ENCODE measurements around the gene VEGFC. TPM values are rescaled to one million over a fixed set of nuclear protein-coding genes. Genes with fewer than 3 reads are reported as not detected.

VEGFC gene
- total and polyA plus RNA-seq, 7 donors = 2.4 to 11.1 (median 4.8) TPM; not detected in 1

DNA sequence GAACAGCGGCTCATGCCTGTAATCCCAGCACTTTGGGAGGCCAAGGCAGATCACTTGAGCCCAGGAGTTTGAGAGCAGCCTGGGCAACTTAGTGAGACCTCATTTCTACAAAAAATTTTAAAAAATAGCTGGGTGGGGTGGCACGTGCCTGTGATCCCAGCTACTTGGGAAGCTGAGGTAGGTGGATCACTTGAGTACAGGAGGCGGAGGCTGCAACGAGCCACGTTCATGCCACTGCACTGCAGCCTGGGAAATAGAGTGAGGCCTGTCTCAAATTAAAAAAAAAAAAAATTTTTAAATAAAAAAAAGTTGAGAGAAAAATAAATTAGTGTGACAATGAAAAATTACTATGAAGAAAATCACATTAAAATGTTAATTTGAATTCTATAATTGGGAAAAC lies 10.5 kb downstream of the VEGFC start:
- Histone ChIP-seq H3K36me3 (no peaks in the 10 kb centered on the region), H3K27ac (peak overlapping the region in 2 of 4 donors; percentile 1 to 16), H3K4me1 (peaks cover 0 to 10% (median 0%) of the 10 kb centered on the region in 4 donors), H3K27me3 (no peaks in the 10 kb centered on the region), H3K9me3 (no peaks in the 10 kb centered on the region), H3K4me3 (no peak overlapping the region)
- DNase-seq = no peak
- intact Hi-C loops (cut with DNase I) = no loop called here
- TF ChIP-seq POLR2AphosphoS5 (IDR thresholded peaks at IDR 0.05) (no peak), POLR2A (IDR thresholded peaks at IDR 0.05) (no peak), EP300 (IDR thresholded peaks at IDR 0.05) (no peak)
- TF ChIP-seq, protein P1, sequence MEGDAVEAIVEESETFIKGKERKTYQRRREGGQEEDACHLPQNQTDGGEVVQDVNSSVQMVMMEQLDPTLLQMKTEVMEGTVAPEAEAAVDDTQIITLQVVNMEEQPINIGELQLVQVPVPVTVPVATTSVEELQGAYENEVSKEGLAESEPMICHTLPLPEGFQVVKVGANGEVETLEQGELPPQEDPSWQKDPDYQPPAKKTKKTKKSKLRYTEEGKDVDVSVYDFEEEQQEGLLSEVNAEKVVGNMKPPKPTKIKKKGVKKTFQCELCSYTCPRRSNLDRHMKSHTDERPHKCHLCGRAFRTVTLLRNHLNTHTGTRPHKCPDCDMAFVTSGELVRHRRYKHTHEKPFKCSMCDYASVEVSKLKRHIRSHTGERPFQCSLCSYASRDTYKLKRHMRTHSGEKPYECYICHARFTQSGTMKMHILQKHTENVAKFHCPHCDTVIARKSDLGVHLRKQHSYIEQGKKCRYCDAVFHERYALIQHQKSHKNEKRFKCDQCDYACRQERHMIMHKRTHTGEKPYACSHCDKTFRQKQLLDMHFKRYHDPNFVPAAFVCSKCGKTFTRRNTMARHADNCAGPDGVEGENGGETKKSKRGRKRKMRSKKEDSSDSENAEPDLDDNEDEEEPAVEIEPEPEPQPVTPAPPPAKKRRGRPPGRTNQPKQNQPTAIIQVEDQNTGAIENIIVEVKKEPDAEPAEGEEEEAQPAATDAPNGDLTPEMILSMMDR (IDR thresholded peaks at IDR 0.05) = no peak
- 79 to 80% methylated on average over 5 of the region's 5 CpGs for WGBS, 2 donors

DNA sequence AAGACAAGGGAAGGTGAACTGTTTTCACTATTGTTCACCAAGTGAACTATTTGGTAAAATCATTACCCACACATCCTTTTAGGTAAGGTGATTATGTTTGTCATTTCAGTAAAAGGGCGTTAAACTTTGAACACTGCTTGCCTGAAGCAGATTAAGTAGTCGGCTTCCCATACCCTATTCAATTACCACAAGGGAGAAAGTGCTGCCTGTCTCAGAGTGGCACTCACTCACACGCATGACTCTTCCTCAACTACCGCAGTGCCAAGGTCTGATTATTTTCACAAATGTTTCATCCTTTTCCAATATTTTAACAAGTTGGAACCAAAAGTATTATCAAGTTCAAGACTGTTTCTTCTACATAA lies 11.0 kb downstream of the VEGFC start:
- DNase-seq = no peak
- Histone ChIP-seq H3K4me1 (peaks cover 0 to 10% (median 0%) of the 10 kb centered on the region in 4 donors), H3K4me3 (no peak overlapping the region), H3K9me3 (no peaks in the 10 kb centered on the region), H3K36me3 (no peaks in the 10 kb centered on the region), H3K27me3 (no peaks in the 10 kb centered on the region), H3K27ac (peak overlapping the region in 2 of 4 donors; percentile 1 to 16)
- intact Hi-C loops (cut with DNase I) = no loop called here
- WGBS, 2 donors = 52 to 62% methylated on average over 4 of the region's 4 CpGs
- TF ChIP-seq, protein P1 (IDR thresholded peaks at IDR 0.05) = no peak
- TF ChIP-seq POLR2A (IDR thresholded peaks at IDR 0.05) = no peak
- no peak for TF ChIP-seq EP300 (IDR thresholded peaks at IDR 0.05)
- TF ChIP-seq POLR2AphosphoS5 (IDR thresholded peaks at IDR 0.05) = no peak

DNA sequence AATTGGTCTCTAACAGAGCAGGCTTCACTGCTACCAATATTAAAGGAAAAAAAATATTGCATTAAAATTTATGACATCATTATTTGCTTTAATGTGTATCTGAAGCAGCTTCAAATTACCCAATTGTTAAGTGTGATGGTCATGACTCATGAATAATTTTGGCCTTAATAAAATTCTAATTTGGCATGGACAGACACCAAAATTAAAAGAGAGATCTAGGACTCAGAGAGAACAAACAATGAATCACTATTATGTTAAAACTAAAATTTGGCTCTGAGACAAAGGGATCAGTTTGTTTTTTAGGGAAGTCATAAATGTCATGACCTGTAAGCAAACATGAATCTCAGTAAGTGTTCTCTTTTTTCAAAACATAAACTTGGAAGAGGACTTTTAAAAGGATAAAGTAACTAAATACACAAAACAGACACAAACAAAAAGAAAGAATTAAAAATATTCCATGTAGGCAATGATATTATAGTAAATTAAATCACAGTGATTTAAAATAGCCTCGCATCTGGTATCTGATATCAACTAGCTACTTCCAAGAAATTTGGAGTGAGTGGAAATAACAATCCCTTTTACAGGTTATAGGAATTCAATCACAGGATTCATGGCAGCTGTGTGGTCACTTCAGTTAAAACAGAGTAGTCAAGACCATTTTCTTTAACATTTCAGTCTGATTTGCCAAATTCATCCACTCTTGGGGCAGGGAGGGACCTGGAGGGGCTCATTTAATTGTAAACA lies 11.6 kb downstream of the VEGFC start:
- no peaks in the 10 kb centered on the region for H3K9me3 ChIP-seq
- intact Hi-C loops (cut with DNase I) = no loop called here
- TF ChIP-seq POLR2AphosphoS5 (IDR thresholded peaks at IDR 0.05) (no peak), POLR2A (IDR thresholded peaks at IDR 0.05) (no peak), EP300 (IDR thresholded peaks at IDR 0.05) (no peak)
- TF ChIP-seq, protein P1 (IDR thresholded peaks at IDR 0.05) = no peak
- 58 to 63% methylated on average over 1 of the region's 1 CpG for WGBS, 2 donors
- H3K36me3 ChIP-seq = no peaks in the 10 kb centered on the region
- H3K4me1 ChIP-seq = peaks cover 0 to 10% (median 0%) of the 10 kb centered on the region in 4 donors
- no peaks in the 10 kb centered on the region for H3K27me3 ChIP-seq
- peak overlapping the region in 2 of 4 donors; percentile 1 to 16 for H3K27ac ChIP-seq
- no peak overlapping the region for H3K4me3 ChIP-seq
- no peak for DNase-seq

DNA sequence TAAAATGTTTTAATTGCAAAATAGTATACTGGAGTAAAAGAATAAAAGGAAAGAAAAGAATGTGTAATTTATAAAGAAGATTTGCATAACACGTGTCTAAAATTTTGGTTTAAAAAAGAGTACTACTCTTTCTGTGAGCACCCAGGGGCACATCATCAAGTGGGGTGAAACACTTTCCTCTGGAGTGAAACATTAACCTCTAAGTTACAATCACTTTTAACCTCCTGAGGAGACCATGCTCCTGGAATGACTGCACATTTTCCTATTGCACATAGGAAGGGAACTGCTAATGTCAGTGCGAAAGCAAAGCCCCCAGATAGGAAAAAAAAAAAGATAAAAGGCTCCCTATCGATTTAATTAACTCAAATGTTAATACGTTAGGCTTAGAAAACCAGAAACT lies 13.3 kb downstream of the VEGFC start:
- no peaks in the 10 kb centered on the region for H3K9me3 ChIP-seq
- no peak for DNase-seq
- H3K4me1 ChIP-seq = peaks cover 0 to 10% (median 0%) of the 10 kb centered on the region in 4 donors
- H3K27ac ChIP-seq = no peak overlapping the region
- intact Hi-C loops (cut with DNase I) = no loop called here
- 59 to 79% methylated on average over 4 of the region's 4 CpGs for WGBS, 2 donors
- no peak overlapping the region for H3K4me3 ChIP-seq
- no peaks in the 10 kb centered on the region for H3K36me3 ChIP-seq
- TF ChIP-seq, protein P1 (IDR thresholded peaks at IDR 0.05) = no peak
- no peak for TF ChIP-seq POLR2A (IDR thresholded peaks at IDR 0.05)
- H3K27me3 ChIP-seq = no peaks in the 10 kb centered on the region

DNA sequence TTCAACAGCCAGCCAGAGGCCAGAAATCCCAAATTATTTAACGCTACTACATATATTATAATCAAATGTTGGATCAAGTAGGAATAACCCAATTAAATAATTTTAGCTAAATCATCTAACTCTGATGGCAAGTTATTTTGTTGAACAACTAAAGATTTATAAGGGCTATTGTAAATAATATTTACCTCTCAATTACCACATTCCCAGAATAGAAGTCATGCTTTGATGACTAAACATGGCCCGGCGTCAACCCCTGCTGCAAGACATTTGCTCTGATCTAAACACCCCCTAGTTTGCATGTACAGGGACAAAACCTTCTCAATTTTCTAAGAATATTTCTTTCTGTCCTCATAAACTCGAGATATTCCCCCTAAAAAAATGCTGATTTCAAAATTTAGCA lies 14.2 kb downstream of the VEGFC start:
- Histone ChIP-seq H3K36me3 (no peaks in the 10 kb centered on the region), H3K27ac (no peak overlapping the region), H3K4me3 (no peak overlapping the region), H3K4me1 (peaks cover 0 to 10% (median 0%) of the 10 kb centered on the region in 4 donors), H3K9me3 (no peaks in the 10 kb centered on the region), H3K27me3 (no peaks in the 10 kb centered on the region)
- no peak for DNase-seq
- TF ChIP-seq POLR2AphosphoS5 (IDR thresholded peaks at IDR 0.05) (no peak), EP300 (IDR thresholded peaks at IDR 0.05) (no peak), POLR2A (IDR thresholded peaks at IDR 0.05) (no peak)
- TF ChIP-seq, protein P1 (IDR thresholded peaks at IDR 0.05) = no peak
- intact Hi-C loops (cut with DNase I) = no loop called here
- WGBS, 2 donors = 68 to 74% methylated on average over 4 of the region's 4 CpGs
